Keratinocyte (primary cell): ENCODE results near the gene KIF1B. TPM values are rescaled to one million over a fixed set of nuclear protein-coding genes. Genes with fewer than 3 reads are reported as not detected.

Experiments
- DNase-seq: peaks from one replicate; pipeline ENCODE4 v3.0.0-alpha.2; 2011; ENCODE audit warnings: low read depth, missing footprints, low spot score
- FAIRE-seq: peaks from 2 replicates; lab custom pipeline; 2011; peaks lifted over from hg19 to GRCh38; lab: Jason Lieb, UNC
- H2AFZ ChIP-seq: 2 replicates; pipeline ENCODE4 v1.6.0; 2012; ENCODE audit warnings: low read length, control low read depth, inconsistent platforms; ENCODE audit not compliant: control insufficient read depth
- H3K27ac ChIP-seq: 2 replicates; pipeline ENCODE4 v1.5.1; 2011; ENCODE audit warnings: low read length; ENCODE audit not compliant: control insufficient read depth, insufficient read depth
- H3K27me3 ChIP-seq: 3 replicates; pipeline ENCODE4 v1.6.0; 2011; ENCODE audit warnings: low read length; ENCODE audit not compliant: control insufficient read depth, insufficient read depth; ENCODE audit errors: extremely low read depth
- H3K36me3 ChIP-seq, 2 experiments: 2 replicates in 1 of 2; 3 replicates in 1 of 2; pipeline ENCODE4 v1.5.1; 2011; ENCODE audit warnings: low read length in 2 of 2, mild to moderate bottlenecking in 1 of 2; ENCODE audit not compliant: control insufficient read depth in 2 of 2, insufficient read depth in 2 of 2; ENCODE audit errors: extremely low read depth in 1 of 2
- H3K4me1 ChIP-seq: 3 replicates; pipeline ENCODE4 v1.5.1; 2011; ENCODE audit warnings: low read length; ENCODE audit not compliant: control insufficient read depth, insufficient read depth; ENCODE audit errors: extremely low read depth
- H3K4me2 ChIP-seq: 3 replicates; pipeline ENCODE4 v1.6.0; 2011; ENCODE audit warnings: low read depth, low read length; ENCODE audit not compliant: control insufficient read depth, insufficient read depth; ENCODE audit errors: extremely low read depth
- H3K4me3 ChIP-seq, 3 experiments: fragments of 200-600 bp in 1 of 3; sonication (generic) in 1 of 3; 2 replicates in 2 of 3; 3 replicates in 1 of 3; pipeline ENCODE4 v1.5.1; 2011 to 2016; ENCODE audit warnings: low read length in 3 of 3, mild to moderate bottlenecking in 3 of 3, control low read depth in 2 of 3, inconsistent platforms in 1 of 3, low read depth in 1 of 3, mixed read lengths in 1 of 3, mixed run types in 1 of 3, moderate library complexity in 1 of 3; ENCODE audit not compliant: control insufficient read depth in 2 of 3, insufficient read depth in 2 of 3; ENCODE audit errors: extremely low read depth in 1 of 3
- H3K79me2 ChIP-seq: 2 replicates; pipeline ENCODE4 v1.6.0; 2012; ENCODE audit warnings: low read length; ENCODE audit not compliant: control insufficient read depth, insufficient read depth
- H3K9ac ChIP-seq: 3 replicates; pipeline ENCODE4 v1.6.0; 2011; ENCODE audit warnings: low read length; ENCODE audit not compliant: control insufficient read depth, insufficient read depth; ENCODE audit errors: extremely low read depth
- H3K9me1 ChIP-seq: 3 replicates; pipeline ENCODE4 v1.6.0; 2011; ENCODE audit warnings: low read length; ENCODE audit not compliant: control insufficient read depth, insufficient read depth; ENCODE audit errors: extremely low read depth
- H3K9me3 ChIP-seq: 2 replicates; pipeline ENCODE4 v1.5.1; 2012; ENCODE audit warnings: low read depth, low read length; ENCODE audit not compliant: control insufficient read depth
- H4K20me1 ChIP-seq: 3 replicates; pipeline ENCODE4 v1.6.0; 2011; ENCODE audit warnings: low read length; ENCODE audit not compliant: control insufficient read depth, insufficient read depth; ENCODE audit errors: extremely low read depth
- CTCF ChIP-seq, 3 experiments: IDR thresholded peaks in 1 of 3; conservative IDR thresholded peaks in 1 of 3; optimal IDR thresholded peaks in 1 of 3; 2 replicates in 2 of 3; 3 replicates in 1 of 3; pipeline versions ENCODE3 to v1.5.1; 2011; ENCODE audit warnings: low read length in 3 of 3, mild to moderate bottlenecking in 3 of 3, moderate library complexity in 2 of 3, control low read depth in 1 of 3, inconsistent platforms in 1 of 3; ENCODE audit not compliant: insufficient read depth in 2 of 3; ENCODE audit errors: extremely low read depth in 1 of 3
- EZH2 ChIP-seq: IDR thresholded peaks from one replicate; pipeline ENCODE4 v1.6.1; 2012; ENCODE audit warnings: inconsistent platforms, mild to moderate bottlenecking, low read length, moderate library complexity
- dilution Hi-C: fragments of 300-500 bp; cut with MboI; formaldehyde crosslinking; loops from one replicate; pipeline ENCODE4 v1.7.0; 2020; ENCODE audit warnings: low sequenced_read_pairs; ENCODE audit not compliant: extremely low pct_ligation_motif_present
- polyA plus RNA-seq, 5 experiments: library from polyadenylated mRNA; depleted of rRNA in 3 of 5; stranded (reverse) in 3 of 5; stranded (forward) in 1 of 5; unstranded in 1 of 5; fragments of >200 nt; gene quantifications; 1 replicate in 1 of 5; 2 replicates in 3 of 5; 3 replicates in 1 of 5; pipeline versions ENCODE4 v1.2.1 to v1.2.3, GENCODE V29; 2011 to 2012; ENCODE audit warnings: missing spikeins in 2 of 5, low read depth in 1 of 5, low replicate concordance in 1 of 5

The KIF1B gene
- polyA plus RNA-seq, 1 donor (not counting 4 experiments of a cell fraction or from before 2014, with no cell fraction given) = 15.1 TPM

GRCh38 chr1:10324627-10325026, 114.3 kb downstream of the KIF1B start:
- TF ChIP-seq EZH2 (no peak), CTCF (optimal IDR thresholded peaks at IDR 0.05 in 1 of 3, IDR thresholded peaks at IDR 0.05 in 1 of 3, conservative IDR thresholded peaks at IDR 0.05 in 1 of 3; ENCODE audit: extremely low read depth in 1 of 3, insufficient read depth in 2 of 3, low read length in 3 of 3) (no peak)
- no peak overlapping the region for H3K4me2 ChIP-seq
- H3K9ac ChIP-seq = no peak overlapping the region
- H3K9me3 ChIP-seq = no peaks in the 10 kb centered on the region
- no peak overlapping the region for H3K27ac ChIP-seq
- no peak for FAIRE-seq
- H2AFZ ChIP-seq = no peak overlapping the region
- no peaks in the 10 kb centered on the region for H3K9me1 ChIP-seq
- no peak overlapping the region for H3K4me3 ChIP-seq
- peaks cover 4 to 5% of the 10 kb centered on the region in 2 experiments for H3K36me3 ChIP-seq
- H3K79me2 ChIP-seq = no peaks in the 10 kb centered on the region
- H3K4me1 ChIP-seq = no peaks in the 10 kb centered on the region
- H3K27me3 ChIP-seq = no peaks in the 10 kb centered on the region
- dilution Hi-C loops = no loop called here
- H4K20me1 ChIP-seq = no peaks in the 10 kb centered on the region
- no peak for DNase-seq

GRCh38 chr1:10325521-10325920, 115.2 kb downstream of the KIF1B start:
- no peaks in the 10 kb centered on the region for H4K20me1 ChIP-seq
- H3K4me3 ChIP-seq = no peak overlapping the region
- peaks cover 4 to 5% of the 10 kb centered on the region in 2 experiments for H3K36me3 ChIP-seq
- no peaks in the 10 kb centered on the region for H3K4me1 ChIP-seq
- dilution Hi-C loops = no loop called here
- H2AFZ ChIP-seq = no peak overlapping the region
- TF ChIP-seq EZH2 = no peak
- no peak for TF ChIP-seq CTCF (optimal IDR thresholded peaks at IDR 0.05 in 1 of 3, IDR thresholded peaks at IDR 0.05 in 1 of 3, conservative IDR thresholded peaks at IDR 0.05 in 1 of 3; ENCODE audit: extremely low read depth in 1 of 3, insufficient read depth in 2 of 3, low read length in 3 of 3)
- H3K9me3 ChIP-seq = no peaks in the 10 kb centered on the region
- no peak overlapping the region for H3K9ac ChIP-seq
- H3K9me1 ChIP-seq = no peaks in the 10 kb centered on the region
- DNase-seq (no peak), FAIRE-seq (no peak)
- H3K27ac ChIP-seq = no peak overlapping the region
- H3K27me3 ChIP-seq = no peaks in the 10 kb centered on the region
- no peak overlapping the region for H3K4me2 ChIP-seq
- H3K79me2 ChIP-seq = no peaks in the 10 kb centered on the region
